Measurements from ENCODE around the gene MCOLN1.

DNA sequence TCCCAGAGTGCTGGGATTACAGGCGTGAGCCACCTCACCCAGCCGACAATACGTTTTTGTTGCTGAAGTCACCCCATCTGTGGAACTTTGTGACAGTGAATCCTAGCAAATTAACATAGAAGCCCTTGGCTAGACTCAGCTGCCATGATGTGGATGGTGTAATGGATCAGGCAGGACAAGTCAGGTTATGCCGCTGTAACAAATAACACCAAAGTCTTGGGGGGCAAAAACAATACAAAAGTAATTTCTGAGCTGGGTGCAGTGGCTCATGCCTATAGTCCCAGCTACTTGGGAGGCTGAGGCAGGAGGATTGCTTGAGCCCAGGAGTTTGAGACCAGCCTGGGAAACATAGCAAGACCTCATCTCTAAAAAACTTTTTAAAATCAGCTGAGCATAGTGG is 42.4 kb downstream of the MCOLN1 start:
- TF ChIP-seq, protein P1, sequence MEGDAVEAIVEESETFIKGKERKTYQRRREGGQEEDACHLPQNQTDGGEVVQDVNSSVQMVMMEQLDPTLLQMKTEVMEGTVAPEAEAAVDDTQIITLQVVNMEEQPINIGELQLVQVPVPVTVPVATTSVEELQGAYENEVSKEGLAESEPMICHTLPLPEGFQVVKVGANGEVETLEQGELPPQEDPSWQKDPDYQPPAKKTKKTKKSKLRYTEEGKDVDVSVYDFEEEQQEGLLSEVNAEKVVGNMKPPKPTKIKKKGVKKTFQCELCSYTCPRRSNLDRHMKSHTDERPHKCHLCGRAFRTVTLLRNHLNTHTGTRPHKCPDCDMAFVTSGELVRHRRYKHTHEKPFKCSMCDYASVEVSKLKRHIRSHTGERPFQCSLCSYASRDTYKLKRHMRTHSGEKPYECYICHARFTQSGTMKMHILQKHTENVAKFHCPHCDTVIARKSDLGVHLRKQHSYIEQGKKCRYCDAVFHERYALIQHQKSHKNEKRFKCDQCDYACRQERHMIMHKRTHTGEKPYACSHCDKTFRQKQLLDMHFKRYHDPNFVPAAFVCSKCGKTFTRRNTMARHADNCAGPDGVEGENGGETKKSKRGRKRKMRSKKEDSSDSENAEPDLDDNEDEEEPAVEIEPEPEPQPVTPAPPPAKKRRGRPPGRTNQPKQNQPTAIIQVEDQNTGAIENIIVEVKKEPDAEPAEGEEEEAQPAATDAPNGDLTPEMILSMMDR (IDR thresholded peaks at IDR 0.05; ENCODE audit: low read depth, low read length, missing input control): no peak
- TF ChIP-seq EGR1 (IDR thresholded peaks at IDR 0.05; ENCODE audit: low read depth in 2 of 2) (no peak), NR2F2 (IDR thresholded peaks at IDR 0.05) (no peak), TAF1 (conservative IDR thresholded peaks at IDR 0.05) (no peak)

Measured in liver (tissue), 3 donors.